Omental fat pad (tissue), 4 donors: Measurements from ENCODE around the gene CDKL5. TPM values are rescaled to one million over a fixed set of nuclear protein-coding genes. Genes with fewer than 3 reads are reported as not detected.

Experiments used
- ATAC-seq: fragments of 150-250 bp; one replicate; pipeline ENCODE4 v1.9.1; 2016; ENCODE audit warnings: mild to moderate bottlenecking, moderate library complexity; ENCODE audit not compliant: low FRiP score
- DNase-seq: peaks from one replicate; pipeline ENCODE4 v3.0.0-alpha.2; 2019; ENCODE audit warnings: low spot score
- CTCF ChIP-seq, 3 donors: fragments of 450-650 bp; IDR thresholded peaks; one replicate each; pipeline ENCODE4 v1.5.1; 2016 to 2017; ENCODE audit warnings: antibody characterized with exemption in 3 of 3, mild to moderate bottlenecking in 3 of 3, moderate library complexity in 2 of 3
- total RNA-seq, 4 donors: library from RNA; depleted of rRNA; stranded (reverse); fragments of >200 nt; gene quantifications; one replicate each; pipeline ENCODE4 v1.1.0, GENCODE V29; 2016

The CDKL5 gene
- total RNA-seq, 4 donors from 2014 or later = 1.9 to 8.5 (median 4.3) TPM

GRCh38 chrX:18471296-18471695 lies 45.9 kb downstream of the CDKL5 start:
- ATAC-seq = no peak
- no peak for DNase-seq
- TF ChIP-seq CTCF (IDR thresholded peaks at IDR 0.05) = no peak

- no peak for TF ChIP-seq CTCF (IDR thresholded peaks at IDR 0.05)
- no peak for ATAC-seq
- no peak for DNase-seq
These were observed 65.6 kb downstream of the CDKL5 start for GRCh38 chrX:18490806-18491555.

- DNase-seq = no peak
- TF ChIP-seq CTCF (IDR thresholded peaks at IDR 0.05) = no peak
These were observed 66.4 kb downstream of the CDKL5 start for GRCh38 chrX:18491587-18492340.

GRCh38 chrX:18534949-18535348 lies 109.5 kb downstream of the CDKL5 start:
- ATAC-seq (no peak), DNase-seq (no peak)
- no peak for TF ChIP-seq CTCF (IDR thresholded peaks at IDR 0.05)

More at GRCh38 chrX:18491587-18492340, 66.4 kb downstream of the CDKL5 start:
- no peak for ATAC-seq

GRCh38 chrX:18537068-18537467 lies 111.7 kb downstream of the CDKL5 start:
- no peak for ATAC-seq
- TF ChIP-seq CTCF (IDR thresholded peaks at IDR 0.05) = no peak
- no peak for DNase-seq

GRCh38 chrX:18537524-18537923 lies 112.1 kb downstream of the CDKL5 start:
- no peak for DNase-seq
- TF ChIP-seq CTCF (IDR thresholded peaks at IDR 0.05) = no peak
- ATAC-seq = no peak
